ENCODE results near the gene UBASH3A. TPM values are rescaled to one million over a fixed set of nuclear protein-coding genes. Genes with fewer than 3 reads are reported as not detected.

The UBASH3A gene
- total RNA-seq, 2 experiments from 2014 or later: 59.7 to 60.8 TPM

DNA sequence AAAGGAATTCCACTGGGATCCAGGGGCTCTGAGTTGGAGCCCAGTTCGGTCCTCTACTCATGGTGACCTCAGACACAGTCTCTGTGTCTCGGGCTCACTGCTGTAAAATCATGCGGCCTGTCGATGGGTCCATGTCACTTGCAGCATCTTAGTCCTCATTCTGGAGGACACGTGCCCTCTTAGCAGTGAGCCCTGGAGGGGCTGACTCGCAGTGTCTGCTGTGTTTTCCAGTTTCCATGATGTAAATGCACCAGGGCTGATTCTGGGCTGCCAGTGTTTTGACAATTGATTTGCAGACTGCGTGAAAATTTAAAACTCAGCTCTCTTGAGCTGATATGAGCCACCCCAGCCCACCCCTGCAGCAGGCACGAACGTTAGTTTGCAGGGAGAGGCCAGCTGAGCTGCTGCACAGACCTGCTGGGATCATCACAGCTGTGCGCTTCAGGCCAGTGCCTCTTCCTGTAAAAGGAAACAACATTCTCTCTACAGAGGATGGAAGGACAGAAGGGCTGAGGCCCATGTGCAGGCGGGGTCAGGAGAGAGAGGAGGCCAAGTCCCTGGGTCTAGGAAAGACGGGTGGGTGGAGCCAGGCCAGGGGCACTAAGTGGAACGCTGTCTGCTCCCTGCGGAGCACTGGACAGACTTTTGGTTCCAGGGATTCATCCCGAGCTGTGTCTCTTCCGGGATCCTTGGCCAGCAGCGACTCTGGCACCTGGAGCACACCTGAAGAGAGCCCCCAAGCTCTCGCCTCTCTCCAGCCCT is 49.7 kb downstream of the UBASH3A start:
- no peaks in the 10 kb centered on the region for H3K27me3 ChIP-seq (ENCODE audit: control insufficient read depth in 1 of 2, insufficient read depth in 2 of 2, low read length in 2 of 2)
- peaks cover 12% of the 10 kb centered on the region for H3K36me3 Mint-ChIP-seq (ENCODE audit: low read depth)
- H3K9me3 ChIP-seq (ENCODE audit: control insufficient read depth in 1 of 2, insufficient read depth in 1 of 2, low read length in 2 of 2): no peaks in the 10 kb centered on the region
- H3K36me3 ChIP-seq (ENCODE audit: insufficient read depth, low read length): peaks cover 4% of the 10 kb centered on the region
- intact Hi-C loops (cut with DNase I, micrococcal nuclease): loop anchor here in 1 of 2 experiments (5.0 kb wide), 1 partner anchor 39 kb away; no protein-coding TSS in a partner anchor
- POLR2A ChIA-PET: no interaction called here
- no peaks in the 10 kb centered on the region for H3K9me3 Mint-ChIP-seq
- peaks cover 37% of the 10 kb centered on the region for H3K4me1 ChIP-seq (ENCODE audit: insufficient read depth, low read length)
- no peak overlapping the region for H3K4me3 ChIP-seq (ENCODE audit: low read length)
- no peak overlapping the region for H3K4me3 Mint-ChIP-seq
- H3K4me1 Mint-ChIP-seq (ENCODE audit: low read depth): peaks cover 40% of the 10 kb centered on the region
- CTCF ChIA-PET: no interaction called here
- TF ChIP-seq CTCF (IDR thresholded peaks at IDR 0.05): no peak
- DNase-seq: no peak
- no peak overlapping the region for H3K27ac ChIP-seq (ENCODE audit: low read depth in 1 of 2, low read length in 2 of 2)
- peak overlapping the region; percentile 24 for H3K27ac Mint-ChIP-seq
- no peak for ATAC-seq (ENCODE audit: poor library complexity)
- H3K27me3 Mint-ChIP-seq: no peaks in the 10 kb centered on the region

DNA sequence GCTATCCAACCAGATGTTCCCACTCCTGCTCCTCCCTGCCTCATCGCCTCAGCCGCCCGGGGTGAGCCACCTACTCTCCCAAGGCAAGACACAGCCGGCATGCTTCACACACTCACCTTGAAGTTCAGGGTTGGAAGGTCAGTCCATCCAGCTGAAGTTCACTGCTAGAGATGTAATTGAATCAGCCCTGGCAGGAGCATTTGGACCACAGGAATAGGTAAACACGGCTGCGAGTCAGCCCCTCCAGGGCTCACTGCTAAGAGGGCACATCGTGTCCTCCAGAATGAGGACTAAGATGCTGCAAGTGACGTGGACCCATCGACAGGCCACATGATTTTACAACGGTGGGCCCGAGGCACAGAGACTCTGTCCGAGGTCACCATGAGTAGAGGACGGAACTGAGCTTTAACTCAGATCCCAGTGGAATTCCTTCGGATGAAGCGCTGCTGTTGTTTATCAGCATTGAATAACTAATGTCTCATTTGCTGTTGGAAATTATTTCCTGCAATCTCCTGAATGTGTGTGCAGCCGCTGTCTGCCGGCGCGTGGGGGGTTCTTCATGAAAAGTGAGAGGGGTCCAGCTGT is 50.4 kb downstream of the UBASH3A start:
- no peaks in the 10 kb centered on the region for H3K27me3 Mint-ChIP-seq
- no peaks in the 10 kb centered on the region for H3K9me3 Mint-ChIP-seq
- H3K36me3 Mint-ChIP-seq (ENCODE audit: low read depth): peaks cover 11% of the 10 kb centered on the region
- DNase-seq (no peak), ATAC-seq (ENCODE audit: poor library complexity) (no peak)
- H3K4me1 Mint-ChIP-seq (ENCODE audit: low read depth): peaks cover 35% of the 10 kb centered on the region
- no peak overlapping the region for H3K4me3 Mint-ChIP-seq
- ChIA-PET POLR2A (no interaction called here), CTCF (no interaction called here)
- no peaks in the 10 kb centered on the region for H3K36me3 ChIP-seq (ENCODE audit: insufficient read depth, low read length)
- H3K4me1 ChIP-seq (ENCODE audit: insufficient read depth, low read length): peaks cover 33% of the 10 kb centered on the region
- H3K27me3 ChIP-seq (ENCODE audit: control insufficient read depth in 1 of 2, insufficient read depth in 2 of 2, low read length in 2 of 2): no peaks in the 10 kb centered on the region
- no peak overlapping the region for H3K27ac ChIP-seq (ENCODE audit: low read depth in 1 of 2, low read length in 2 of 2)
- H3K4me3 ChIP-seq (ENCODE audit: low read length): no peak overlapping the region
- no peaks in the 10 kb centered on the region for H3K9me3 ChIP-seq (ENCODE audit: control insufficient read depth in 1 of 2, insufficient read depth in 1 of 2, low read length in 2 of 2)
- intact Hi-C loops (cut with DNase I, micrococcal nuclease): loop anchor here in 1 of 2 experiments (5.0 kb wide), 1 partner anchor 38 kb away; no protein-coding TSS in a partner anchor
- TF ChIP-seq CTCF (IDR thresholded peaks at IDR 0.05): no peak
- no peak overlapping the region for H3K27ac Mint-ChIP-seq

DNA sequence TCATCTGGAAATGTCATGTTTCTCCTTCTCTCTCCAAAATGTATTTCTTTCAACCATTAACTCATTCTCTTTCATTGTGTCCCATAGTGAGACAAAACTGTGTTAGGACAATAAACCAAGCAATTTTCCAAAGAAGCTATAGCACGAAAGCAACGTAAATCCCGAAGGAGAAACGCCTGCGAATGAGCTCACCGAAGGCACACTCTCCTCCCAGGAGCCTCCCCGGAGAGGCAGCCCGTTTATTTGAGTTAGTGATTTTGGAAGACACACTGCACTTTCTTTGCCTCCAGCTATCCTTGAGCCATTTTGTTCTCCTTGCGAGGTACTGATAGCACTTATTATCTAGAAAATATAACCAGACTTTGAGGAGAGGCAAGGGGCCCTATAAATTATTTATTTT is 51.1 kb downstream of the UBASH3A start:
- ChIA-PET CTCF (no interaction called here), POLR2A (no interaction called here)
- peaks cover 4% of the 10 kb centered on the region for H3K36me3 Mint-ChIP-seq (ENCODE audit: low read depth)
- Histone ChIP-seq H3K27ac (ENCODE audit: low read depth in 1 of 2, low read length in 2 of 2) (no peak overlapping the region), H3K36me3 (ENCODE audit: insufficient read depth, low read length) (no peaks in the 10 kb centered on the region), H3K4me1 (ENCODE audit: insufficient read depth, low read length) (peaks cover 26% of the 10 kb centered on the region), H3K9me3 (ENCODE audit: control insufficient read depth in 1 of 2, insufficient read depth in 1 of 2, low read length in 2 of 2) (no peaks in the 10 kb centered on the region), H3K4me3 (ENCODE audit: low read length) (no peak overlapping the region), H3K27me3 (ENCODE audit: control insufficient read depth in 1 of 2, insufficient read depth in 2 of 2, low read length in 2 of 2) (no peaks in the 10 kb centered on the region)
- no peak for DNase-seq
- no peak overlapping the region for H3K27ac Mint-ChIP-seq
- no peak for TF ChIP-seq CTCF (IDR thresholded peaks at IDR 0.05)
- H3K4me3 Mint-ChIP-seq: no peak overlapping the region
- intact Hi-C loops (cut with DNase I, micrococcal nuclease): loop anchor here in 1 of 2 experiments (5.0 kb wide), 1 partner anchor 38 kb away; no protein-coding TSS in a partner anchor
- ATAC-seq (ENCODE audit: poor library complexity): no peak
- peaks cover 32% of the 10 kb centered on the region for H3K4me1 Mint-ChIP-seq (ENCODE audit: low read depth)
- no peaks in the 10 kb centered on the region for H3K9me3 Mint-ChIP-seq
- no peaks in the 10 kb centered on the region for H3K27me3 Mint-ChIP-seq

All from CD4-positive, alpha-beta T cell (primary cell).